HG03457 (cell line): Measurements from ENCODE around the gene CHMP3.
"Not testable (repeated sequence)": the region's sequence is repeated elsewhere in the genome, so short reads cannot be mapped to it uniquely, and the experiment has no call there.

Experiments
- ATAC-seq: cut with Tn5 transposase; IDR thresholded peaks from one replicate; pipeline ENCODE4 v1.9.1; 2021; ENCODE audit warnings: moderate number of reproducible peaks; ENCODE audit not compliant: unreplicated experiment

The CHMP3 gene

GRCh38 chr2:86512892-86513291 is 50.4 kb downstream of the CHMP3 start:
- no peak for ATAC-seq

GRCh38 chr2:86512034-86512433 is 51.2 kb downstream of the CHMP3 start:
- ATAC-seq: no peak

- ATAC-seq: no peak
Measured at GRCh38 chr2:86510436-86510933, 52.8 kb downstream of the CHMP3 start.

- ATAC-seq: no peak
Measured at GRCh38 chr2:86507600-86507999, 55.6 kb downstream of the CHMP3 start.

- ATAC-seq: no peak
Measured at GRCh38 chr2:86500325-86501083, 62.7 kb downstream of the CHMP3 start.

- no peak for ATAC-seq
Measured at GRCh38 chr2:86499326-86499725, 63.9 kb downstream of the CHMP3 start.

GRCh38 chr2:86498468-86499260 is 64.6 kb downstream of the CHMP3 start:
- ATAC-seq: no peak

- not testable (repeated sequence) for ATAC-seq
Measured at GRCh38 chr2:86496391-86496790, 66.9 kb downstream of the CHMP3 start.

- no peak for ATAC-seq
Measured at GRCh38 chr2:86492048-86492453, 71.2 kb downstream of the CHMP3 start.

- ATAC-seq: no peak
Measured at GRCh38 chr2:86491088-86491487, 72.2 kb downstream of the CHMP3 start.

- no peak for ATAC-seq
Measured at GRCh38 chr2:86490245-86490644, 73.0 kb downstream of the CHMP3 start.

- ATAC-seq: no peak
Measured at GRCh38 chr2:86489542-86489941, 73.7 kb downstream of the CHMP3 start.

GRCh38 chr2:86488561-86489250 is 74.5 kb downstream of the CHMP3 start:
- no peak for ATAC-seq

GRCh38 chr2:86487062-86487461 is 76.2 kb downstream of the CHMP3 start:
- ATAC-seq: no peak

- ATAC-seq: no peak
Measured at GRCh38 chr2:86485802-86486201, 77.4 kb downstream of the CHMP3 start.

- no peak for ATAC-seq
Measured at GRCh38 chr2:86485103-86485502, 78.1 kb downstream of the CHMP3 start.

GRCh38 chr2:86484385-86484784 is 78.9 kb downstream of the CHMP3 start:
- ATAC-seq: no peak

- ATAC-seq: no peak
Measured at GRCh38 chr2:86482034-86482433, 81.2 kb downstream of the CHMP3 start.

- no peak for ATAC-seq
Measured at GRCh38 chr2:86480105-86480504, 83.1 kb downstream of the CHMP3 start.

- ATAC-seq: no peak
Measured at GRCh38 chr2:86477349-86477748, 85.9 kb downstream of the CHMP3 start.

GRCh38 chr2:86476918-86477317 is 86.3 kb downstream of the CHMP3 start:
- no peak for ATAC-seq
